ENCODE measurements around the gene PEX19.
"Not testable (repeated sequence)": the region's sequence is repeated elsewhere in the genome, so short reads cannot be mapped to it uniquely, and the experiment has no call there.

Gene PEX19, protein sequence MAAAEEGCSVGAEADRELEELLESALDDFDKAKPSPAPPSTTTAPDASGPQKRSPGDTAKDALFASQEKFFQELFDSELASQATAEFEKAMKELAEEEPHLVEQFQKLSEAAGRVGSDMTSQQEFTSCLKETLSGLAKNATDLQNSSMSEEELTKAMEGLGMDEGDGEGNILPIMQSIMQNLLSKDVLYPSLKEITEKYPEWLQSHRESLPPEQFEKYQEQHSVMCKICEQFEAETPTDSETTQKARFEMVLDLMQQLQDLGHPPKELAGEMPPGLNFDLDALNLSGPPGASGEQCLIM

DNA sequence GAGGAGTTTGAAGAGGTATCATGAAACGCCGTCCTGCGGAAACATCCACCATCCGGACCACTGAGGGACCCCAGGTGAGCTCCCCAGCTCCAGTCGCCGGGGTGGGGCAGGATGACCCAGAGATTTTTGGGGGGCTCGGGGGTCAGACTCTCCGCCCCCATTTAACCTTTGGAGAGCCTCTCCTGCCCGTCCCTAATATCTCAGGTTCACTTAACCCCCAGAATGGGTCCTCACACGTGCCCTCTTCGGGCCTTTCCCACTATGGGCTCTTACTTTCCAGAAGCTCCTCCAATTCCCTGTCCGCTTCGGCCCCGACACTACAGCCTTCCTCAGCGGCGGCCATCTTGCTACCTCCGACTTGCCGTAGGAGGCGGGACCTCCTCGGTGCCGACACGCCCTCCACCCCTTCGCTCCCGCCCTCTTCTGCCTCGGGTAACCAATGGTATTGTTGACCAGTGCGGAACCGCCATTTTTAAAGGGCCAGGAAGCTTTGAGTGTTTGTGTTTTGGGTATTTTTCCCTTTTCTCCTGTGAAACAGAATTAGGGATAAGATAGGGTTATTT, at the start of gene PEX19:
PEX19 (minus strand) TSS at position 352 of the 563 bp plus-strand sequence; CDS start at position 343, 9 bp downstream.
- DNase-seq, result peak; percentile 94 to 99 (median 97)
- intact Hi-C loops (cut with DNase I), result loop anchor here (5.0 kb wide), 1 partner anchor 57 kb away; the partner anchor contains the start of genes COPA and NCSTN

DNA sequence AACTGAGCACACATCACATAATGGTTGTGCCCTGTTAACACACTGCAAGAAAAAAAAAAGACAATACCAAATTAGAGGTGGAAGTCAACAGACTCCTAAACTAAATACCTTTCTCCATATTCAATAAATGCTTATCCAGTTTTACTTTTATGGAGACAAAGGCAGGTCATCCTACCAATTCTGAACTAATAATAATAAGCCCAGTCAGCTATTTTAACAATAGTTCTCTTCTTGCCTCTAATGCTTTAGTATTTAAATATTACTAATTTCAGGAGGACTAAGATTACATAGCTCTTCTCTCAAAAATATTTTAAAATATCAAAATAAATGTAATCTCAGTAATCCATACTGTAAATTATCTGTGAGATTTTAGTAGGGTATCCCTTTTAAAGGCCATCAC, 47.6 kb upstream of the PEX19 start:
- intact Hi-C loops (cut with DNase I), result no loop called here
- no peak for DNase-seq

DNA sequence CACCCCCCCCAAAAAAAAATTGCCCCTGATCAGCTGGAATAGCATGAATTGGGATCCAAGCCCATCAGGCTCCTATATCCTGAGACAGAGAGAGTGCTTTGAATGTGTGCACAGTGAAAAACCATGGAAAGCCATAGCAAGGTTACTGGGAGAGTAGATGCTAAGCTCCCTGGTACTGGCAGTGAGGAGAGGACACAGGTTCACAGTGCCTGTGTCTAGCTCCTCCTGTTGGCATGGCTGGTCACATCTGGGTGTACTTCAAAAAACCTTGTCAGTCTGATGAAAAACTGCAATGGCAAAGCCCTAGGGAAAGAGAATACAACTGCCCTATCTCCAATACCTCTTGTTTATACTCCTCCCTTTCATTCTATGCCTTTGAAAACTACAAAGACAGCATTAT, 45.2 kb upstream of the PEX19 start:
- intact Hi-C loops (cut with DNase I), result no loop called here
- peak in 1 of 42 donors; percentile 11 for DNase-seq

DNA sequence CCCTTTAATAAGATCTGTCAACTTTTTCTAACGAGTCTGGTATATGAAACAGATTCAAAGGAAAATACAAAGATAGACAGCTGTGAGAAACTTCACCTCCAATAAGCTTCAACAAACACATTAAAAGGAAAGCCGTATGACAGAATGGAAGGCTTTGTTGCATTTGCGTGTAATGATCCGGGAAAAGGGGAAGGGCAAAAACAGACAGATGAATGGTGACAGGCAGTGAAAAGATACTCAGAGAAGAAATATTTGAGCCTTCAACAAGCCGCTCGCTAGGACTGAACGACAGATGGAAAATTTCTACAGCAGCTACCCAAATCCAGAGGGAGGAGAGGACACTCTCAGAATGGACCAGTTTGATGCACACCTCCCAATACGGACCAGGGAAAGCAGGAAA, 43.3 kb upstream of the PEX19 start:
- peak in 17 of 42 donors; percentile 14 to 70 (median 36) for DNase-seq
- intact Hi-C loops (cut with DNase I), result no loop called here

DNA sequence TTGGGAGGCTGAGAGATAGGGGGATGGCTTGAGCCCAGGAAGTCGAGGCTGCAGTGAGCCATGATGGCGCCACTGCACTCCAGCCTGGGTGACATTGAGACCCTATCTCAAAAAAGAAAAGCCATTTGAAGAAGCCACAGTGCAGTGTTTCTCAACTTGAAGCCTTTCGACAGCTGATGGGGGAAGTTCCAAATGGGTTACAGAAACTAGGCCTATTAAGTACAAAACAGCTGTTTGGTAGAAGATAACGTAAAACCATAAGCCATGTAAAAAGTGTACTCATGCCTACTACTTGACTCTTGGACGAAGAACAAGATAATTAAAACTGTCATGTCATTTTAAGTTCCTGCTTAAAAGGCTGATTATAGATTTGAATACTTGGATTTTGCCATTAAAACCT, 41.5 kb upstream of the PEX19 start:
- DNase-seq, result no peak
- intact Hi-C loops (cut with DNase I), result no loop called here

DNA sequence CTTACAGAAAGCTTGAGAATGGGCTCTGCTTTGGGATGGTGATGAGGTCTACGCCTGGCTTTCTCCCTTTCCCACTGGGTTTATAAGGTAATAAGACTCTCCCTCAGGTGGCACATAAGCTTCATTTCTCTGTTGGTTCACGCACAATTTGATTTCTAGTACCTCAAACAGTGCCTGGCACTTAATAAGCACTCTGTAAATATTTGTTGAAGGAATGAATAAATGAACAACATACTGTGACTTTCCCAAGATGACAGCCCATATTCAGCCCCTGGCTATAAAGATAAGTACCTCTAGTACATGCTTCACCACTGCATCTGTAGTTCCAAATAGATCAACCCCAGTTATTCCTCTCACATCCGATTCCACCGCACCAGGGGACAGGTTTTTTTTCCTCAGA, 40.3 kb upstream of the PEX19 start:
- DNase-seq, result no peak
- intact Hi-C loops (cut with DNase I), result no loop called here

DNA sequence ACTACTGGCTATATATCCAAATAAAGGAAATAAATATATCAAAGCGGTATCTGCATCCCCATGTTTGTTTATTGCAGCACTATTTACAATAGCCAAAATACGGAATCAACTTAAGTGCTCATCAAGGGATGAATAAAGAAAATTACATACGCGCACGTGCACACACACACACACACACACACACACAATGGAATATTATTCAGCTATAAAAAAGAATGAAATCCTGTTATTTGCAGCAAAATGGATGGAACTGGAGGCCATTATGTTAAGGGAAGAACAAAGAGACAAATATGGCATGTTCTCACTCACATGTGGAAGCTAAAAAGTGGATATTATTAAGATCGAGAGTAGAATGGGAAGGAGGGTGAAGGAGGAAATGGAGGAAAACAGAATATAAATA, 37.9 kb upstream of the PEX19 start:
- no peak for DNase-seq
- intact Hi-C loops (cut with DNase I), result no loop called here

DNA sequence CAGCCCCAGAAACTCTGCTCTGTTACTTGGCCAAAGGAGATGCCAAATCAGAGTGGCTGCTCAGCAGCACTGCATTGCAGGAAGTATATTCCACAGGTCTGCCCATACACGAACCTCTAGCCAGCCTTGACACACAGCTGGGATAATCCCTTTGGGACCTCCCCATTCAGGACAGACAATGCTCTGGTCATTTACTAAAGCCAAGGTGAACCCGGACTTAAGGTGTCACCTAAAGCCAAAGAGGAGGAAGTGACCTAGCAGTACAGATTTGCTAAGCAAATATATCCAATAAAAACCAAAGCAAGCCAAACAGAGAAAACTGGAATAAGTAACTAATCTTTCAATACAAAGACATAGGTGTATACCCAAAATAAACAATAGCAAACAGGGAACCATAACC, 30.4 kb upstream of the PEX19 start:
- no peak for DNase-seq
- intact Hi-C loops (cut with DNase I), result no loop called here

DNA sequence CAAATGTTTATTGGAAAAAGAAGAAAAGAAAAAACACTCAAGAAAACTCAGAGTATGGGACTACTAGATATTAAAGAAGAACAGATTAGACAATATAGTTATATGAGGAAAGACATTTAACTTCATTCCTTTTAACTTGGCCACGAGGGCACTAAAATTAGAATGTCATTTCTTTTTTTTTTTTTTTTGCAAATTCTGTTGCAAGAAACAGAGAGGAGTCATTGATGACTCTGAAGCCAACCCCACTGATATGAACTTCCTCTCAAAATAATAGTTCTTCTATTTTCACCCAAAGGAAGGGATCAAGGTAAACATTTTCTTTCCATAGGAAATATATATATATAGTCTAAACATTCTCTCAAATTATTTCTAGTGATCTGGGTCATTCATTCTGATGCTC, 24.6 kb upstream of the PEX19 start:
- no peak for DNase-seq
- intact Hi-C loops (cut with DNase I), result no loop called here

DNA sequence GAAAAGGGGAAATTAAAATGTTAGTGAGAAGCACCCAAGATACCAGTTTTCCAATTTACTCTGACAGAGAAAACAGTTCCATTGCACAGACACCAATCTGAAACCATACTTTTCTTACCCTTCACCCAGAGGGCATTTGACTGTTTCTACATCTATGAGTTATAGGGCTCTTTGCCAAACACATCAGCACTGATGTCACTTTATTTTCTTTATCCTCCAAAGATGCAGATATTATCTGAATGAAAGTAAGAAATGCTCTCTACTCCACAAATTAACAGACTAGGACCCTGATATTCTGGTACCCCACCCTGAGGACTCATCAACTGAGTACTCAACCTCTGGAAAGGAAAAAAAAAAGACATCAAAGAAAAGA, 24.2 kb upstream of the PEX19 start:
- intact Hi-C loops (cut with DNase I), result no loop called here
- DNase-seq, result no peak

DNA sequence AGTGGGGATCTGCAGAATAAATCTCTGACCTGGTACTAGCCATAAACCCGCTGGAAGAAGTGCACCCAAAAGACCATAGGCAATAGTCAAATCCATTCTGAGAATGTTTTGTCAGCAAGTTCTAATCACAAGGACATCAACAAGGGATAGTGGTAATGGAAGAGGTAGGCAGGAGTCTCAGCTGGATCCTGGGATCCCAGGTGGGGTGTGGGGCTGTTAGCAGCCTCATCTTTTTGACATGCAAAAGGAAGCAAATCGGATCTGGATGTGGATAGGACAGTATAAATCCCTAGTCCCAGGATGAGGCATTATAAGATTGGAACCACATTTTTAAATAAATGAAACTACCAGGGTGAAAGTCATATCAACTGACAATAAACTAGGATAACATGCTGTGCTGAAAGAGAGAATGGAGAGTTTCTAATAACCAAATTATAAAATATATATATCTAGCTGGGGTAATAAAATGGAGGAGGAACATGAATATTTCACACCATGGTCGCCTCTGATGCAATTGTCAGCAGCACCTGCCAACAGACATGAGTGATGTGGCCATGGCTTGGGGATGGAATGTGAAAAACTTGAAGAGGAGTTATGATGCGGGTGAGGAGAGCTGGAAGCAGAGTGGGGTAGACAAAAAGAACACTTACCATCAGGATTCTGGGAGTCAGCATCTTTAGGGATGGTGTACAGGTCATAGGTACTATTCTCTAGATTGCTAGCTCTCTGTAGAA, 23.7 kb upstream of the PEX19 start:
- intact Hi-C loops (cut with DNase I), result no loop called here
- no peak for DNase-seq

DNA sequence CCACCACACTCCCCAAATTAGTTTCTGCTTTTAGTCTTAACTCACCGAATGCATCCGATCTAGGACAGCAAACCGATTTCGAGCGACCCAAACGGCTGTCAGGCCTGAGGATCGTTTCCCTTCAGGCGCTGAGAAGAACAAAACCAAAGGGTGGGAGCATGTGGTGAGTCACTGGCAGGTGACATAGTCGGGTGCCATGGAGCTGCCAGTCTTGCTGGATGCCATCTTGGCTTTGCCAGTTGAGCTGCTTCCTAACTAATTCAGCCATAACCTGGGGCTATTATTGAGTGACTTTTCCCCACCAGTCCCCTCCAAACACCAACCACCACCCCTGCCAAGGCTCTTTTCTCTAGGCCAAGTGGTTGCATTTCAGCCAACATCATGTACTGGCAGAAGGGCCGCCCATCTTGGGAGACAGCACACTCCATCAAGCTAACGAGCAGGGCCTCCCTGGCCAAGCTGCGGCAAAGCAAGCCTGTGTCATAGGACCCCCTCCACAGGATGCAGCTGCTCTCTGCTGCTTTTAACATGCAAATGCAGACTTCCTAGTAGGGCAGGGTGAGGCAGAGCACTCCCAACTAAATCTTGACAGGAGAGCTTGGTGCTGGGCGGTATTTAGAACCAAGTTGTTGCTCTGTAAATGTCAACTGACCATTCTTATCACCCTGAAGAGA, 22.3 kb upstream of the PEX19 start:
- DNase-seq, result peak in 4 of 42 donors; percentile 11 to 48 (median 31)
- intact Hi-C loops (cut with DNase I), result no loop called here

DNA sequence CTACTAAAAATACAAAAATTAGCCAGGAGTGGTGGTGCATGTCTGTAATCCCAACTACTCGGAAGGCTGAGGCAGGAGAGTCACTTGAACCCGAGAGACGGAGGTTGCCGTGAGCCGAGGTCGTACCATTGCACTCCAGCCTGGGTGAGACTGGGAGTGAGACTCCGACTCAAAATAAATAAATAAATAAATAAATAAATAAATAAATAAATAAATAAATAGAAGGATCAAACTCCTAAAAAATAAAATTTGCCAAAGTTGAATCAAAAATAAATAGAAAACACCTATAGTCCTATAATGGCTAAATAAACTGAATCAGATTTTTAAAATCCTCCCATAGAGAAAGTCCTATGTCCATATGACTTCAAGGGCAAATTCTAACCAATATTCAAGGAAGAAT, 15.2 kb upstream of the PEX19 start:
- no peak for DNase-seq
- intact Hi-C loops (cut with DNase I), result no loop called here

DNA sequence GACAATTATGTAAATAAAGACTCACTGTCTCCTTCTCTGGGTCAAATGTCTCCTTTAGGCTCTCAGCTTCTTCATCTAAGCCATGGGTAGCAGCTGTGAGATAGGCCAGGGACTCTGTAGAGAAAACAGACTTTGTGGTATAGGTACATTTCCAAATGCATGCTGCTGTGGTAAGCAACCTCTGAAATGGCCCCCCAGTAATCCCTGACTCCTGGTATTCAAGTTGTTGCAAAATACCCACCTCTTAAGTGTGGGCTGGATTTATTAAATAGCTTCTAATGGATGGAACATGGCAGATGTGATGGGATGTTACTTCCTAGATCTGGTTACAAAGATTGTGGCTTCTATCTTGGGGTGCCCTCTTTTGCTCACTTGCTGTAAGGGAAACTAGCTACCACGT, 11.1 kb upstream of the PEX19 start:
- intact Hi-C loops (cut with DNase I), result no loop called here
- DNase-seq, result no peak

DNA sequence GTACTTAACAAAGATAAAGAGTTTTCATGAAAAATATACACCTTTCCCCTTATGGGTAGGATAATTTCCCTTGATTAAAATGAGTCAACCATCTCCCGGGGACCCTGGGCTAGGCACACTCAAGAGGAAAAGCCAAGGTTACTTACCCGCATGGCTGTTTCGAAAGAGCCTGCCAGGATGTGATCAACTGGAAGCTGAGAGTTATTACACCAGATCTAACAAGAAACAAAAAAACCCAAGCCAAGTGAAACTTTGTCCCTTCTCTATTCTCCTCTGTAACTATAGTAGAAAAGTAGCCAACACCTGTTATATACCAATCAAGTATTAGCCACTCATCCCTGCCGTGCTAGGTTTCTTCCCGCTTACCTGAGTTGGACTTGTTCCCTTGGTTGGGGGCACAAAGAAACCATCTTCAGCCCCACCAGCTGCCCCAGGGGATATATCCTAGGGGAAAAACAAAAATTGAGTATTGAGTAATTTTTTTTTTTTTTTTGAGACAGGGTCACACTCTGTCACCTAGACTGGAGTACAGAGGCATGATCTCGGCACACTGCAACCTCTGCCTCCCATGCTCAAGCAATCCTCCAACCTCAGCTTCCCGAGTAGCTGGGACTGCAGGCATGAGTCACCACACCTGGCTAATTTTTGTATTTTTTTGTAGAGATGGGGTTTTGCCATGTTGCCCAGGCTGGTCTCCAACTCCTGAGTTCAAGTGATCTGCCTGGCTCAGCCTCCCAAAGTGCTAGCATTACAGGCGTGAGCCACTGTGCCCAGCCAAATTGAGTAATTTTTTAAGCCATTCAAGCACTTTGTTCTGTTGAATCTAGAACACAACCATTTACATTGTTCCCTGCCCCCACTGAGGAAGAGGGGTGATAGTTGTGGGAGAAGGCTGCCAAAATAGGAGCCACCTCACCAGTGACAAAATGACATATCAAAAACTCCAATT, 8.4 kb upstream of the PEX19 start:
- intact Hi-C loops (cut with DNase I), result no loop called here
- peak in 31 of 42 donors; percentile 11 to 75 (median 32) for DNase-seq

DNA sequence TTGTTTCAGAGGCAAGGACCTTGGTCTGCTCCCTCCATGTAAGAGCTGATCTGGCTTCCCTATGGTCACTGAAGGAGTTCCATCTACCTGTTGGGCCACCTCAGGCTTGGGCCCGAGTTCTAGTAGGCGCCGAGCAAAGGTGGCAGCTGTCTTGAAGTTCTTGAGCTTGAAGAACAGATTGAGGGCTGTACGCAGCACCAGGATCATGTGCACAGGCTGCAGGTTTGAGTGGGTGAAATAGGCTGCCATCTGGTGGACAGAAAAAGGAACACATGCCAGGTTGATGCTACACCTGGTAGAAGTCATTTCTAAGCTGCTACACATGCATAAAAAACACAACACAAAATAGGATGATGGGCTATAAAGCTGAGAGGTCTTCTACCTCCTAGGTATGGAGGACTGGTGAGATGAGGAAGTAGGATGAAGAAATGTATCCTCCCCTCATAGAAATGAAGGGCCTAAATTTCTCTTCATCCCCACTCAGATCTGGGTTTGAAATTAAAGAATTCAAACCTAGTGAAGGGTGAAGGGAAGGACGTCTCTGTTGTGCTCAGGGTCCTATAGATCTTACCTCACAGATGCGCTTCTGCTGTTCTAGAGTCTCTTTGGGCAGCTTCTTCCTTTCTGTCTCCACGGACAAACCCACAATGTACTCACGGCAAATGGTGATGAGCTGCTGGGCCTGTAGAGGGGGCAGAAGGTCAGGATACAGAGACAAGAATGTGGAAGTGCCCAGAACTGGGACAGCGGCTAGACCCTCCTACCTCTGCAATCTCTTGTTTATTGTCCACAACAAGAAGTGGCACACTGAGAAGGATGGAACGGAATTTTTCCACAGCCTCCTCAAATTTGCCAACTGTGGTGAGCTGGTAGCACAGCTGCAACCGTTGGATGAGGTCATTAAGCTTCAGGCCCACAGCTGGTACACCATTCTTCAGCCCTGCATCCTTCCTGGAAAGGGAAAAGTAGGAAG, 6.6 kb upstream of the PEX19 start:
- peak; percentile 39 to 87 (median 74) for DNase-seq
- intact Hi-C loops (cut with DNase I), result no loop called here

DNA sequence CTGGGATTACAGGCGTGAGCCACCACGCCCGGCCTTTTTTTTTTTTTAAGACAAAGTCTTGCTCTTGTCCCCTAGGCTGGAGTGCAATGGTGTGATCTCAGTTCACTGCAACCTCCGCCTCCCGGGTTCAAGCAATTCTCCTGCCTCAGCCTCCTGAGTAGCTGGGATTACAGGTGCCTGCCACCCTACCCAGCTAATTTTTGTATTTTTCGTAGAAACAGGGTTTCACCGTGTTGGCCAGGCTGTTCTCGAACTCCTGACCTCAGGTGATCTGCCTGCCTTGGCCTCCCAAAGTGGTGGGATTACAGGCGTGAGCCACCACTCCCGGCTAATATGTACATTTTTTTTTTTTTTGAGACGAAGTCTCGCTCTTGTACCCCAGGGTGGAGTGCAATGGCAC, 2.8 kb upstream of the PEX19 start:
- intact Hi-C loops (cut with DNase I), result loop anchor here (5.0 kb wide), 1 partner anchor 55 kb away; the partner anchor contains the start of genes COPA and NCSTN
- not testable (repeated sequence) for DNase-seq

Data from head of caudate nucleus (tissue), 42 donors.